GM23338 (cell line): ENCODE results near the gene ANGPTL3. TPM values are rescaled to one million over a fixed set of nuclear protein-coding genes. Genes with fewer than 3 reads are reported as not detected.
A peak's percentile ranks its signal among the peaks of the same experiment; 100 is the strongest.

Experiments used
- ATAC-seq: fragments of 200-7000 bp; cut with Tn5 transposase; 3 replicates; pipeline ENCODE4 v1.9.1; 2020
- DNase-seq: peaks from one replicate; pipeline ENCODE4 v3.0.0-alpha.2; 2015; ENCODE audit warnings: low spot score
- H2AFZ ChIP-seq: fragments of 200-600 bp; sonication (generic); 2 replicates; pipeline ENCODE4 v1.8.0; 2016; ENCODE audit warnings: antibody characterized with exemption, mild to moderate bottlenecking, moderate library complexity
- H3F3A ChIP-seq: fragments of 200-600 bp; sonication (generic); replicated peaks from 2 replicates; pipeline ENCODE4 v1.8.0; 2017; ENCODE audit warnings: antibody characterized with exemption, mixed run types, low read depth
- H3K27ac ChIP-seq: fragments of 200-600 bp; sonication (generic); 2 replicates; pipeline ENCODE4 v1.6.1; 2016; ENCODE audit warnings: low read depth
- H3K27me3 ChIP-seq: fragments of 200-600 bp; sonication (generic); 2 replicates; pipeline ENCODE4 v1.8.0; 2016; ENCODE audit warnings: mild to moderate bottlenecking, mixed run types, moderate library complexity; ENCODE audit not compliant: insufficient read depth
- H3K36me3 ChIP-seq: fragments of 200-600 bp; sonication (generic); 2 replicates; pipeline ENCODE4 v1.8.0; 2016; ENCODE audit warnings: mild to moderate bottlenecking; ENCODE audit not compliant: insufficient read depth
- H3K4me1 ChIP-seq: fragments of 200-600 bp; sonication (generic); 2 replicates; pipeline ENCODE4 v1.8.0; 2016; ENCODE audit warnings: mild to moderate bottlenecking, moderate library complexity; ENCODE audit not compliant: insufficient read depth
- H3K4me2 ChIP-seq: fragments of 200-600 bp; sonication (generic); 2 replicates; pipeline ENCODE4 v1.7.1; 2017; ENCODE audit warnings: mixed run types
- H3K4me3 ChIP-seq: fragments of 200-600 bp; sonication (generic); 2 replicates; pipeline ENCODE4 v1.6.1; 2016; ENCODE audit warnings: mixed run types
- H3K79me2 ChIP-seq: fragments of 200-600 bp; sonication (generic); replicated peaks from 2 replicates; pipeline ENCODE4 v1.8.0; 2017; ENCODE audit warnings: mild to moderate bottlenecking; ENCODE audit not compliant: insufficient read depth
- H3K9me2 ChIP-seq: fragments of 200-600 bp; sonication (generic); 2 replicates; pipeline ENCODE4 v1.8.0; 2017; ENCODE audit not compliant: insufficient read depth
- H4K20me1 ChIP-seq: fragments of 200-600 bp; sonication (generic); replicated peaks from 2 replicates; pipeline ENCODE4 v1.8.0; 2017; ENCODE audit warnings: mild to moderate bottlenecking; ENCODE audit not compliant: insufficient read depth
- H3K27ac Mint-ChIP-seq: 2 replicates; pipeline ENCODE4 v1.8.0; 2020; ENCODE audit warnings: inconsistent platforms, mild to moderate bottlenecking, moderate library complexity, mixed read lengths
- H3K27me3 Mint-ChIP-seq: 3 replicates; pipeline ENCODE4 v1.8.0; 2022; ENCODE audit warnings: low read depth, mild to moderate bottlenecking, moderate library complexity, mixed read lengths, inconsistent platforms; ENCODE audit not compliant: insufficient read depth, poor library complexity
- H3K36me3 Mint-ChIP-seq: 3 replicates; pipeline ENCODE4 v1.8.0; 2021; ENCODE audit warnings: low read depth, mild to moderate bottlenecking, inconsistent platforms, moderate library complexity, mixed read lengths
- H3K4me1 Mint-ChIP-seq: 3 replicates; pipeline ENCODE4 v1.8.0; 2020; ENCODE audit warnings: mild to moderate bottlenecking, inconsistent platforms, mixed read lengths
- H3K4me3 Mint-ChIP-seq: 3 replicates; pipeline ENCODE4 v1.8.0; 2021; ENCODE audit warnings: moderate library complexity, mild to moderate bottlenecking, inconsistent platforms, mixed read lengths
- H3K9me3 Mint-ChIP-seq: 3 replicates; pipeline ENCODE4 v1.8.0; 2020; ENCODE audit warnings: moderate library complexity, mild to moderate bottlenecking, inconsistent platforms, mixed read lengths
- CREB1 ChIP-seq: fragments of 250-450 bp; sonication (Bioruptor Pico); IDR thresholded peaks from 2 replicates; pipeline ENCODE4 v1.5.0; 2020; ENCODE audit warnings: low read depth, mild to moderate bottlenecking, moderate library complexity
- EZH2 ChIP-seq: fragments of 200-600 bp; sonication (generic); IDR thresholded peaks from one replicate; pipeline ENCODE4 v1.8.0; 2017; ENCODE audit warnings: antibody characterized with exemption, mild to moderate bottlenecking, low read depth; ENCODE audit not compliant: unreplicated experiment
- EZH2phosphoT487 ChIP-seq: fragments of 200-600 bp; sonication (generic); IDR thresholded peaks from one replicate; pipeline ENCODE4 v1.8.1; 2018; ENCODE audit warnings: antibody characterized with exemption; ENCODE audit not compliant: unreplicated experiment
- JUNB ChIP-seq: IDR thresholded peaks from one replicate; pipeline ENCODE4 v1.6.1; 2016; ENCODE audit warnings: antibody characterized with exemption; ENCODE audit not compliant: unreplicated experiment
- NANOG ChIP-seq: IDR thresholded peaks from 2 replicates; pipeline ENCODE4 v1.6.1; 2016; ENCODE audit warnings: antibody characterized with exemption, borderline replicate concordance
- POLR2AphosphoS5 ChIP-seq: IDR thresholded peaks from 2 replicates; pipeline ENCODE4 v1.6.1; 2016; ENCODE audit warnings: antibody characterized with exemption, low read depth
- STAT1 ChIP-seq: IDR thresholded peaks from one replicate; pipeline ENCODE4 v1.6.1; 2016; ENCODE audit warnings: antibody characterized with exemption; ENCODE audit not compliant: unreplicated experiment
- ZNF114 ChIP-seq: fragments of 250-450 bp; sonication (Bioruptor Pico); IDR thresholded peaks from 2 replicates; pipeline ENCODE4 v1.5.0; 2020; ENCODE audit warnings: mild to moderate bottlenecking, moderate library complexity
- polyA plus RNA-seq: library from polyadenylated mRNA; unstranded; fragments of >200 nt; fragmentation: Nextera tagmentation; extraction: Ambion mirVana; gene quantifications from 2 replicates; pipeline ENCODE4 v1.2.1, GENCODE V29; 2016
- total RNA-seq: library from RNA; depleted of rRNA; stranded (reverse); fragments of >200 nt; shearing (Covaris generic); gene quantifications from 2 replicates; pipeline ENCODE4 v1.2.3, GENCODE V29; 2014
- TF ChIP-seq, protein P1 (sequence below): IDR thresholded peaks from one replicate; pipeline ENCODE4 v1.6.1; 2018; ENCODE audit warnings: antibody characterized with exemption; ENCODE audit not compliant: unreplicated experiment
- TF ChIP-seq, protein P2 (sequence below), 2 experiments: fragments of 200-600 bp in 1 of 2; sonication (generic) in 1 of 2; conservative IDR thresholded peaks; 2 replicates each; pipeline versions ENCODE4 v1.5.1 to v1.6.1; 2016 to 2017; ENCODE audit warnings: antibody characterized with exemption in 2 of 2, low read depth in 2 of 2, mild to moderate bottlenecking in 2 of 2, moderate library complexity in 1 of 2
- TF ChIP-seq, protein P3 (sequence below): fragments of 250-450 bp; sonication (Bioruptor Pico); IDR thresholded peaks from 2 replicates; pipeline ENCODE4 v1.5.0; 2020; ENCODE audit warnings: mild to moderate bottlenecking, moderate library complexity
- TF ChIP-seq, protein P4 (sequence below): IDR thresholded peaks from 2 replicates; pipeline ENCODE4 v1.6.1; 2016; ENCODE audit warnings: antibody characterized with exemption

ANGPTL3 gene
- total and polyA plus RNA-seq, 2 experiments from 2014 or later = 0.16 TPM; not detected in 1

DNA sequence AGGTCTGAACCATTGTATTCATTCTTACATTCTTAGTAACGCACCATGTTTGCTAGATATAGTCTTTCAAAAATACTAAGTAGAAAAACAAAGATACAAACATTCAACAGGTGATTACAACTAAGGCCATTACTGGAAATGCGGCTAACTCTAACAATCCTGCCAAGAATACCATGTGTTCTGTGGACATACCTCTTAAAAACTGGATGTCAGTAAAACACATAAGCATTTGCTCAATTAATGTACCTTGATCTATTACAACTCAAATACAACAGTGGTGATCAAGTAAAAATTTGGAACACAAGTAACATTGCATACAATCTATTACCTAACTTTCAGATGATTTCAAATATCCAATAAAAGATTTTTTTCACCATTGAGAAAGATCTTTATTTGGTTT, 15.4 kb downstream of the ANGPTL3 start (continued):
- TF ChIP-seq CREB1 (CRISPR knock-in tag) = no peak
- TF ChIP-seq JUNB = no peak
- no peak for TF ChIP-seq STAT1
- no peak for TF ChIP-seq ZNF114 (CRISPR knock-in tag)
- TF ChIP-seq, protein P1, sequence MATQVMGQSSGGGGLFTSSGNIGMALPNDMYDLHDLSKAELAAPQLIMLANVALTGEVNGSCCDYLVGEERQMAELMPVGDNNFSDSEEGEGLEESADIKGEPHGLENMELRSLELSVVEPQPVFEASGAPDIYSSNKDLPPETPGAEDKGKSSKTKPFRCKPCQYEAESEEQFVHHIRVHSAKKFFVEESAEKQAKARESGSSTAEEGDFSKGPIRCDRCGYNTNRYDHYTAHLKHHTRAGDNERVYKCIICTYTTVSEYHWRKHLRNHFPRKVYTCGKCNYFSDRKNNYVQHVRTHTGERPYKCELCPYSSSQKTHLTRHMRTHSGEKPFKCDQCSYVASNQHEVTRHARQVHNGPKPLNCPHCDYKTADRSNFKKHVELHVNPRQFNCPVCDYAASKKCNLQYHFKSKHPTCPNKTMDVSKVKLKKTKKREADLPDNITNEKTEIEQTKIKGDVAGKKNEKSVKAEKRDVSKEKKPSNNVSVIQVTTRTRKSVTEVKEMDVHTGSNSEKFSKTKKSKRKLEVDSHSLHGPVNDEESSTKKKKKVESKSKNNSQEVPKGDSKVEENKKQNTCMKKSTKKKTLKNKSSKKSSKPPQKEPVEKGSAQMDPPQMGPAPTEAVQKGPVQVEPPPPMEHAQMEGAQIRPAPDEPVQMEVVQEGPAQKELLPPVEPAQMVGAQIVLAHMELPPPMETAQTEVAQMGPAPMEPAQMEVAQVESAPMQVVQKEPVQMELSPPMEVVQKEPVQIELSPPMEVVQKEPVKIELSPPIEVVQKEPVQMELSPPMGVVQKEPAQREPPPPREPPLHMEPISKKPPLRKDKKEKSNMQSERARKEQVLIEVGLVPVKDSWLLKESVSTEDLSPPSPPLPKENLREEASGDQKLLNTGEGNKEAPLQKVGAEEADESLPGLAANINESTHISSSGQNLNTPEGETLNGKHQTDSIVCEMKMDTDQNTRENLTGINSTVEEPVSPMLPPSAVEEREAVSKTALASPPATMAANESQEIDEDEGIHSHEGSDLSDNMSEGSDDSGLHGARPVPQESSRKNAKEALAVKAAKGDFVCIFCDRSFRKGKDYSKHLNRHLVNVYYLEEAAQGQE = no peak
- TF ChIP-seq EZH2phosphoT487 = no peak
- TF ChIP-seq, protein P2, sequence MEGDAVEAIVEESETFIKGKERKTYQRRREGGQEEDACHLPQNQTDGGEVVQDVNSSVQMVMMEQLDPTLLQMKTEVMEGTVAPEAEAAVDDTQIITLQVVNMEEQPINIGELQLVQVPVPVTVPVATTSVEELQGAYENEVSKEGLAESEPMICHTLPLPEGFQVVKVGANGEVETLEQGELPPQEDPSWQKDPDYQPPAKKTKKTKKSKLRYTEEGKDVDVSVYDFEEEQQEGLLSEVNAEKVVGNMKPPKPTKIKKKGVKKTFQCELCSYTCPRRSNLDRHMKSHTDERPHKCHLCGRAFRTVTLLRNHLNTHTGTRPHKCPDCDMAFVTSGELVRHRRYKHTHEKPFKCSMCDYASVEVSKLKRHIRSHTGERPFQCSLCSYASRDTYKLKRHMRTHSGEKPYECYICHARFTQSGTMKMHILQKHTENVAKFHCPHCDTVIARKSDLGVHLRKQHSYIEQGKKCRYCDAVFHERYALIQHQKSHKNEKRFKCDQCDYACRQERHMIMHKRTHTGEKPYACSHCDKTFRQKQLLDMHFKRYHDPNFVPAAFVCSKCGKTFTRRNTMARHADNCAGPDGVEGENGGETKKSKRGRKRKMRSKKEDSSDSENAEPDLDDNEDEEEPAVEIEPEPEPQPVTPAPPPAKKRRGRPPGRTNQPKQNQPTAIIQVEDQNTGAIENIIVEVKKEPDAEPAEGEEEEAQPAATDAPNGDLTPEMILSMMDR (conservative IDR thresholded peaks at IDR 0.05; ENCODE audit: low read depth in 2 of 2) = no peak

DNA sequence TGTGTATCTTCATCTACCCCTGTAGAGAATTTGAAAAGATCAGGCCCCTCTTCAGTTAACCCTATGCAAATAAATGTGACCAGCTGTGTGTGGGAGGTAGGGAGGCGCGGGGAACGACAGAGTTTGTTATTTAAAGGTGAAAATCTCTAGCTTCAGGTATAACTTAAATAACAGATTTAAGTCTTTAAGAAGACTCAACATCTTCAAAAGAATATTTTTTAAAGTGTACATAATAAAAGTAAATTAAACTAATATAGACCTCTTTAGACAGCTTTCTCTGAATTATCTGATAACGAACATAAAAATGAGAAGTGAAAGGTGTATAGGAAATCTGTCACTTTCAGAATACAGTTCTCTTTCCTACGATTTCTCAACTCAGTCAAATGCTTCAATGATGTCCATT, 16.0 kb downstream of the ANGPTL3 start:
- DNase-seq = no peak
- no peak overlapping the region for H3K4me2 ChIP-seq
- Mint-ChIP-seq H3K9me3 (no peaks in the 10 kb centered on the region), H3K36me3 (peaks cover 9% of the 10 kb centered on the region; the same call in 2 of the 3 replicates), H3K4me3 (no peak overlapping the region), H3K27me3 (peaks cover 3% of the 10 kb centered on the region), H3K27ac (0 out of 2 replicates have a peak overlapping the region, but pooled peaks have one; percentile 4), H3K4me1 (peaks cover 9% of the 10 kb centered on the region)
- H3K4me1 ChIP-seq = no peaks in the 10 kb centered on the region
- H3K79me2 ChIP-seq = no peaks in the 10 kb centered on the region
- no peaks in the 10 kb centered on the region for H4K20me1 ChIP-seq
- peak; percentile 63; the same call in 2 of the 3 replicates for ATAC-seq
- H3K27me3 ChIP-seq = no peaks in the 10 kb centered on the region
- no peaks in the 10 kb centered on the region for H3K9me2 ChIP-seq
- no peak overlapping the region for H3K27ac ChIP-seq
- no peak overlapping the region for H3K4me3 ChIP-seq
- no peaks in the 10 kb centered on the region for H3K36me3 ChIP-seq
- H3F3A ChIP-seq = no peaks in the 10 kb centered on the region
- no peak overlapping the region for H2AFZ ChIP-seq
- TF ChIP-seq JUNB = no peak
- TF ChIP-seq, protein P3, sequence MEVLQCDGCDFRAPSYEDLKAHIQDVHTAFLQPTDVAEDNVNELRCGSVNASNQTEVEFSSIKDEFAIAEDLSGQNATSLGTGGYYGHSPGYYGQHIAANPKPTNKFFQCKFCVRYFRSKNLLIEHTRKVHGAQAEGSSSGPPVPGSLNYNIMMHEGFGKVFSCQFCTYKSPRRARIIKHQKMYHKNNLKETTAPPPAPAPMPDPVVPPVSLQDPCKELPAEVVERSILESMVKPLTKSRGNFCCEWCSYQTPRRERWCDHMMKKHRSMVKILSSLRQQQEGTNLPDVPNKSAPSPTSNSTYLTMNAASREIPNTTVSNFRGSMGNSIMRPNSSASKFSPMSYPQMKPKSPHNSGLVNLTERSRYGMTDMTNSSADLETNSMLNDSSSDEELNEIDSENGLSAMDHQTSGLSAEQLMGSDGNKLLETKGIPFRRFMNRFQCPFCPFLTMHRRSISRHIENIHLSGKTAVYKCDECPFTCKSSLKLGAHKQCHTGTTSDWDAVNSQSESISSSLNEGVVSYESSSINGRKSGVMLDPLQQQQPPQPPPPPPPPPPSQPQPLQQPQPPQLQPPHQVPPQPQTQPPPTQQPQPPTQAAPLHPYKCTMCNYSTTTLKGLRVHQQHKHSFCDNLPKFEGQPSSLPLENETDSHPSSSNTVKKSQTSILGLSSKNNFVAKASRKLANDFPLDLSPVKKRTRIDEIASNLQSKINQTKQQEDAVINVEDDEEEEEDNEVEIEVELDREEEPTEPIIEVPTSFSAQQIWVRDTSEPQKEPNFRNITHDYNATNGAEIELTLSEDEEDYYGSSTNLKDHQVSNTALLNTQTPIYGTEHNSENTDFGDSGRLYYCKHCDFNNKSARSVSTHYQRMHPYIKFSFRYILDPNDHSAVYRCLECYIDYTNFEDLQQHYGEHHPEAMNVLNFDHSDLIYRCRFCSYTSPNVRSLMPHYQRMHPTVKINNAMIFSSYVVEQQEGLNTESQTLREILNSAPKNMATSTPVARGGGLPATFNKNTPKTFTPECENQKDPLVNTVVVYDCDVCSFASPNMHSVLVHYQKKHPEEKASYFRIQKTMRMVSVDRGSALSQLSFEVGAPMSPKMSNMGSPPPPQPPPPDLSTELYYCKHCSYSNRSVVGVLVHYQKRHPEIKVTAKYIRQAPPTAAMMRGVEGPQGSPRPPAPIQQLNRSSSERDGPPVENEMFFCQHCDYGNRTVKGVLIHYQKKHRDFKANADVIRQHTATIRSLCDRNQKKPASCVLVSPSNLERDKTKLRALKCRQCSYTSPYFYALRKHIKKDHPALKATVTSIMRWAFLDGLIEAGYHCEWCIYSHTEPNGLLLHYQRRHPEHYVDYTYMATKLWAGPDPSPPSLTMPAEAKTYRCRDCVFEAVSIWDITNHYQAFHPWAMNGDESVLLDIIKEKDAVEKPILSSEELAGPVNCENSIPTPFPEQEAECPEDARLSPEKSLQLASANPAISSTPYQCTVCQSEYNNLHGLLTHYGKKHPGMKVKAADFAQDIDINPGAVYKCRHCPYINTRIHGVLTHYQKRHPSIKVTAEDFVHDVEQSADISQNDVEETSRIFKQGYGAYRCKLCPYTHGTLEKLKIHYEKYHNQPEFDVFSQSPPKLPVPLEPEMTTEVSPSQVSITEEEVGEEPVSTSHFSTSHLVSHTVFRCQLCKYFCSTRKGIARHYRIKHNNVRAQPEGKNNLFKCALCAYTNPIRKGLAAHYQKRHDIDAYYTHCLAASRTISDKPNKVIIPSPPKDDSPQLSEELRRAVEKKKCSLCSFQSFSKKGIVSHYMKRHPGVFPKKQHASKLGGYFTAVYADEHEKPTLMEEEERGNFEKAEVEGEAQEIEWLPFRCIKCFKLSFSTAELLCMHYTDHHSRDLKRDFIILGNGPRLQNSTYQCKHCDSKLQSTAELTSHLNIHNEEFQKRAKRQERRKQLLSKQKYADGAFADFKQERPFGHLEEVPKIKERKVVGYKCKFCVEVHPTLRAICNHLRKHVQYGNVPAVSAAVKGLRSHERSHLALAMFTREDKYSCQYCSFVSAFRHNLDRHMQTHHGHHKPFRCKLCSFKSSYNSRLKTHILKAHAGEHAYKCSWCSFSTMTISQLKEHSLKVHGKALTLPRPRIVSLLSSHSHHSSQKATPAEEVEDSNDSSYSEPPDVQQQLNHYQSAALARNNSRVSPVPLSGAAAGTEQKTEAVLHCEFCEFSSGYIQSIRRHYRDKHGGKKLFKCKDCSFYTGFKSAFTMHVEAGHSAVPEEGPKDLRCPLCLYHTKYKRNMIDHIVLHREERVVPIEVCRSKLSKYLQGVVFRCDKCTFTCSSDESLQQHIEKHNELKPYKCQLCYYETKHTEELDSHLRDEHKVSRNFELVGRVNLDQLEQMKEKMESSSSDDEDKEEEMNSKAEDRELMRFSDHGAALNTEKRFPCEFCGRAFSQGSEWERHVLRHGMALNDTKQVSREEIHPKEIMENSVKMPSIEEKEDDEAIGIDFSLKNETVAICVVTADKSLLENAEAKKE (CRISPR knock-in tag) = no peak
- TF ChIP-seq EZH2 = no peak
- TF ChIP-seq POLR2AphosphoS5 = no peak
- TF ChIP-seq CREB1 (CRISPR knock-in tag) = no peak
- TF ChIP-seq, protein P4, sequence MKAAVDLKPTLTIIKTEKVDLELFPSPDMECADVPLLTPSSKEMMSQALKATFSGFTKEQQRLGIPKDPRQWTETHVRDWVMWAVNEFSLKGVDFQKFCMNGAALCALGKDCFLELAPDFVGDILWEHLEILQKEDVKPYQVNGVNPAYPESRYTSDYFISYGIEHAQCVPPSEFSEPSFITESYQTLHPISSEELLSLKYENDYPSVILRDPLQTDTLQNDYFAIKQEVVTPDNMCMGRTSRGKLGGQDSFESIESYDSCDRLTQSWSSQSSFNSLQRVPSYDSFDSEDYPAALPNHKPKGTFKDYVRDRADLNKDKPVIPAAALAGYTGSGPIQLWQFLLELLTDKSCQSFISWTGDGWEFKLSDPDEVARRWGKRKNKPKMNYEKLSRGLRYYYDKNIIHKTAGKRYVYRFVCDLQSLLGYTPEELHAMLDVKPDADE = no peak
- TF ChIP-seq NANOG = no peak
